MM.1S (cell line): ENCODE data around the gene DCHS2.

ENCODE experiments used
- DNase-seq: peaks from one replicate; pipeline ENCODE4 v3.0.0-alpha.2; 2015
- H2AFZ ChIP-seq: fragments of 300-600 bp; sonication (generic); 2 replicates; pipeline ENCODE4 v1.6.0; 2016; ENCODE audit warnings: antibody characterized with exemption, low read length
- H3F3A ChIP-seq: fragments of 300-600 bp; sonication (generic); 2 replicates; pipeline ENCODE4 v1.6.1; 2016; ENCODE audit warnings: mild to moderate bottlenecking, antibody characterized with exemption, low read length, moderate library complexity, mixed read lengths; ENCODE audit not compliant: insufficient read depth
- H3K27ac ChIP-seq: fragments of 300-600 bp; sonication (generic); 2 replicates; pipeline ENCODE4 v1.5.1; 2016; ENCODE audit warnings: mild to moderate bottlenecking, low read length
- H3K27me3 ChIP-seq: fragments of 300-600 bp; sonication (generic); replicated peaks from 2 replicates; pipeline ENCODE4 v1.6.0; 2016; ENCODE audit warnings: low read length; ENCODE audit not compliant: insufficient read depth
- H3K36me3 ChIP-seq: fragments of 300-600 bp; sonication (generic); replicated peaks from 2 replicates; pipeline ENCODE4 v1.6.1; 2016; ENCODE audit warnings: mild to moderate bottlenecking, low read length, mixed read lengths; ENCODE audit not compliant: insufficient read depth
- H3K4me1 ChIP-seq: fragments of 300-600 bp; sonication (generic); 2 replicates; pipeline ENCODE4 v1.6.1; 2016; ENCODE audit warnings: low read length, mixed read lengths
- H3K4me2 ChIP-seq: fragments of 300-600 bp; sonication (generic); 2 replicates; pipeline ENCODE4 v1.6.0; 2016; ENCODE audit warnings: low read depth, low read length
- H3K4me3 ChIP-seq: fragments of 300-600 bp; sonication (generic); 2 replicates; pipeline ENCODE4 v1.5.1; 2016; ENCODE audit warnings: low read length, mixed read lengths
- H3K79me2 ChIP-seq: fragments of 300-600 bp; sonication (generic); 2 replicates; pipeline ENCODE4 v1.6.1; 2016; ENCODE audit warnings: mixed run types, low read length, mixed read lengths
- H3K9ac ChIP-seq: fragments of 300-600 bp; sonication (generic); 2 replicates; pipeline ENCODE4 v1.6.1; 2016; ENCODE audit warnings: low read length, mixed read lengths
- H3K9me2 ChIP-seq: fragments of 300-600 bp; sonication (generic); replicated peaks from 2 replicates; pipeline ENCODE4 v1.6.1; 2016; ENCODE audit warnings: mild to moderate bottlenecking, low read length, mixed read lengths; ENCODE audit not compliant: insufficient read depth
- H3K9me3 ChIP-seq: fragments of 300-600 bp; sonication (generic); replicated peaks from 2 replicates; pipeline ENCODE4 v1.6.1; 2016; ENCODE audit warnings: mild to moderate bottlenecking, low read length, mixed read lengths; ENCODE audit not compliant: insufficient read depth
- H4K20me1 ChIP-seq: fragments of 300-600 bp; sonication (generic); 2 replicates; pipeline ENCODE4 v1.6.1; 2016; ENCODE audit warnings: mild to moderate bottlenecking, low read length, moderate library complexity, mixed read lengths; ENCODE audit not compliant: insufficient read depth
- CTCF ChIP-seq: fragments of 300-600 bp; sonication (generic); IDR thresholded peaks from 2 replicates; pipeline ENCODE4 v1.5.1; 2016; ENCODE audit warnings: antibody characterized with exemption, low read length, mixed read lengths
- EZH2 ChIP-seq: fragments of 300-600 bp; sonication (generic); optimal IDR thresholded peaks from 2 replicates; pipeline ENCODE3; 2017; ENCODE audit warnings: low read depth, mild to moderate bottlenecking, antibody characterized with exemption, low read length, mixed read lengths
- EZH2phosphoT487 ChIP-seq: fragments of 300-600 bp; sonication (generic); IDR thresholded peaks from 2 replicates; pipeline ENCODE4 v1.6.1; 2018; ENCODE audit warnings: antibody characterized with exemption, low read length

The DCHS2 gene

GRCh38 chr4:154361450-154361849 is 130.1 kb downstream of the DCHS2 start:
- H3K27ac ChIP-seq: no peak overlapping the region
- H3K4me1 ChIP-seq: peaks cover 9% of the 10 kb centered on the region
- peaks cover 4% of the 10 kb centered on the region; the same call in 1 of the 2 replicates for H3F3A ChIP-seq
- no peaks in the 10 kb centered on the region for H4K20me1 ChIP-seq
- H3K79me2 ChIP-seq: no peaks in the 10 kb centered on the region
- TF ChIP-seq EZH2: no peak
- H3K4me3 ChIP-seq: no peak overlapping the region
- H2AFZ ChIP-seq: no peak overlapping the region
- H3K9ac ChIP-seq: no peak overlapping the region
- DNase-seq: peak; percentile 80
- H3K36me3 ChIP-seq: no peaks in the 10 kb centered on the region
- no peaks in the 10 kb centered on the region for H3K9me3 ChIP-seq
- H3K4me2 ChIP-seq: peak overlapping the region; percentile 8; the same call in 1 of the 2 replicates
- no peaks in the 10 kb centered on the region for H3K9me2 ChIP-seq
- peaks cover 14% of the 10 kb centered on the region for H3K27me3 ChIP-seq

- H3K4me3 ChIP-seq: no peak overlapping the region
- no peaks in the 10 kb centered on the region for H3K79me2 ChIP-seq
- H3K36me3 ChIP-seq: no peaks in the 10 kb centered on the region
- no peak overlapping the region for H3K4me2 ChIP-seq
- H3K4me1 ChIP-seq: peaks cover 9% of the 10 kb centered on the region
- no peaks in the 10 kb centered on the region for H3K9me2 ChIP-seq
- peaks cover 14% of the 10 kb centered on the region for H3K27me3 ChIP-seq
- peaks cover 4% of the 10 kb centered on the region; the same call in 1 of the 2 replicates for H3F3A ChIP-seq
- H3K9me3 ChIP-seq: no peaks in the 10 kb centered on the region
- H3K27ac ChIP-seq: no peak overlapping the region
- DNase-seq: no peak
- TF ChIP-seq CTCF: no peak
- no peak for TF ChIP-seq EZH2
- no peak for TF ChIP-seq EZH2phosphoT487
- H3K9ac ChIP-seq: no peak overlapping the region
- no peak overlapping the region for H2AFZ ChIP-seq
- H4K20me1 ChIP-seq: no peaks in the 10 kb centered on the region
Observed at GRCh38 chr4:154360491-154360890, 131.1 kb downstream of the DCHS2 start.

GRCh38 chr4:154354883-154355282 is 136.7 kb downstream of the DCHS2 start:
- Histone ChIP-seq H3K27ac (no peak overlapping the region), H3K9me3 (no peaks in the 10 kb centered on the region), H3F3A (no peaks in the 10 kb centered on the region), H3K9ac (no peak overlapping the region), H2AFZ (no peak overlapping the region), H3K79me2 (no peaks in the 10 kb centered on the region), H4K20me1 (no peaks in the 10 kb centered on the region), H3K36me3 (no peaks in the 10 kb centered on the region), H3K9me2 (no peaks in the 10 kb centered on the region), H3K4me1 (no peaks in the 10 kb centered on the region), H3K27me3 (no peaks in the 10 kb centered on the region), H3K4me2 (no peak overlapping the region), H3K4me3 (no peak overlapping the region)
- no peak for DNase-seq
- TF ChIP-seq EZH2phosphoT487 (no peak), EZH2 (no peak), CTCF (no peak)

- no peak overlapping the region for H3K4me3 ChIP-seq
- no peaks in the 10 kb centered on the region for H3K9me2 ChIP-seq
- no peaks in the 10 kb centered on the region for H3K79me2 ChIP-seq
- no peak overlapping the region for H3K27ac ChIP-seq
- no peaks in the 10 kb centered on the region for H4K20me1 ChIP-seq
- H3K9ac ChIP-seq: no peak overlapping the region
- no peaks in the 10 kb centered on the region for H3K27me3 ChIP-seq
- H2AFZ ChIP-seq: no peak overlapping the region
- no peaks in the 10 kb centered on the region for H3K4me1 ChIP-seq
- no peaks in the 10 kb centered on the region for H3K9me3 ChIP-seq
- no peaks in the 10 kb centered on the region for H3K36me3 ChIP-seq
- peak; percentile 18 for DNase-seq
- peak; percentile 41 for TF ChIP-seq CTCF
- TF ChIP-seq EZH2phosphoT487: no peak
- TF ChIP-seq EZH2: no peak
- no peak overlapping the region for H3K4me2 ChIP-seq
- no peaks in the 10 kb centered on the region for H3F3A ChIP-seq
Observed at GRCh38 chr4:154349829-154350228, 141.8 kb downstream of the DCHS2 start.
